ENCODE measurements around the gene ENGASE.
"Not testable (repeated sequence)": the region's sequence is repeated elsewhere in the genome, so short reads cannot be mapped to it uniquely, and the experiment has no call there.

ENGASE gene

GRCh38 chr17:79057737-79058385 is 16.8 kb upstream of the ENGASE start:
- no peak overlapping the region for H3K27ac ChIP-seq (ENCODE audit: low read length)
- no peak overlapping the region for H3K4me3 ChIP-seq (ENCODE audit: low read depth in 1 of 2, low read length in 2 of 2)
- H3K9me3 ChIP-seq (ENCODE audit: control insufficient read depth in 1 of 2, low read length in 2 of 2), result no peaks in the 10 kb centered on the region
- H3K36me3 ChIP-seq (ENCODE audit: control insufficient read depth in 1 of 2, insufficient read depth in 2 of 2, low read length in 2 of 2), result no peaks in the 10 kb centered on the region
- H3K27me3 ChIP-seq (ENCODE audit: low read depth, low read length), result no peaks in the 10 kb centered on the region
- H3K4me1 ChIP-seq (ENCODE audit: control insufficient read depth in 1 of 2, insufficient read depth in 2 of 2, low read length in 2 of 2), result no peaks in the 10 kb centered on the region

GRCh38 chr17:79062691-79063090 is 11.9 kb upstream of the ENGASE start:
- no peak overlapping the region for H3K27ac ChIP-seq (ENCODE audit: low read length)
- no peak overlapping the region for H3K4me3 ChIP-seq (ENCODE audit: low read depth in 1 of 2, low read length in 2 of 2)
- H3K4me1 ChIP-seq (ENCODE audit: control insufficient read depth in 1 of 2, insufficient read depth in 2 of 2, low read length in 2 of 2), result no peaks in the 10 kb centered on the region
- H3K9me3 ChIP-seq (ENCODE audit: control insufficient read depth in 1 of 2, low read length in 2 of 2), result no peaks in the 10 kb centered on the region
- H3K27me3 ChIP-seq (ENCODE audit: low read depth, low read length), result no peaks in the 10 kb centered on the region
- H3K36me3 ChIP-seq (ENCODE audit: control insufficient read depth in 1 of 2, insufficient read depth in 2 of 2, low read length in 2 of 2), result no peaks in the 10 kb centered on the region

- no peak overlapping the region for H3K27ac ChIP-seq (ENCODE audit: low read length)
- no peaks in the 10 kb centered on the region for H3K36me3 ChIP-seq (ENCODE audit: control insufficient read depth in 1 of 2, insufficient read depth in 2 of 2, low read length in 2 of 2)
- no peaks in the 10 kb centered on the region for H3K4me1 ChIP-seq (ENCODE audit: control insufficient read depth in 1 of 2, insufficient read depth in 2 of 2, low read length in 2 of 2)
- no peaks in the 10 kb centered on the region for H3K9me3 ChIP-seq (ENCODE audit: control insufficient read depth in 1 of 2, low read length in 2 of 2)
- no peaks in the 10 kb centered on the region for H3K27me3 ChIP-seq (ENCODE audit: low read depth, low read length)
- H3K4me3 ChIP-seq (ENCODE audit: low read depth in 1 of 2, low read length in 2 of 2), result no peak overlapping the region
These were observed 10.6 kb upstream of the ENGASE start for GRCh38 chr17:79064026-79064425.

GRCh38 chr17:79065105-79065670 is 9.4 kb upstream of the ENGASE start:
- H3K4me1 ChIP-seq (ENCODE audit: control insufficient read depth in 1 of 2, insufficient read depth in 2 of 2, low read length in 2 of 2), result no peaks in the 10 kb centered on the region
- H3K36me3 ChIP-seq (ENCODE audit: control insufficient read depth in 1 of 2, insufficient read depth in 2 of 2, low read length in 2 of 2), result no peaks in the 10 kb centered on the region
- no peak overlapping the region for H3K27ac ChIP-seq (ENCODE audit: low read length)
- no peaks in the 10 kb centered on the region for H3K9me3 ChIP-seq (ENCODE audit: control insufficient read depth in 1 of 2, low read length in 2 of 2)
- H3K4me3 ChIP-seq (ENCODE audit: low read depth in 1 of 2, low read length in 2 of 2), result no peak overlapping the region
- H3K27me3 ChIP-seq (ENCODE audit: low read depth, low read length), result no peaks in the 10 kb centered on the region

- Histone ChIP-seq H3K36me3 (ENCODE audit: control insufficient read depth in 1 of 2, insufficient read depth in 2 of 2, low read length in 2 of 2) (no peaks in the 10 kb centered on the region), H3K4me1 (ENCODE audit: control insufficient read depth in 1 of 2, insufficient read depth in 2 of 2, low read length in 2 of 2) (no peaks in the 10 kb centered on the region), H3K9me3 (ENCODE audit: control insufficient read depth in 1 of 2, low read length in 2 of 2) (no peaks in the 10 kb centered on the region), H3K27ac (ENCODE audit: low read length) (no peak overlapping the region), H3K27me3 (ENCODE audit: low read depth, low read length) (no peaks in the 10 kb centered on the region), H3K4me3 (ENCODE audit: low read depth in 1 of 2, low read length in 2 of 2) (no peak overlapping the region)
These were observed 7.7 kb upstream of the ENGASE start for GRCh38 chr17:79066963-79067362.

- H3K36me3 ChIP-seq (ENCODE audit: control insufficient read depth in 1 of 2, insufficient read depth in 2 of 2, low read length in 2 of 2), result no peaks in the 10 kb centered on the region
- H3K27ac ChIP-seq (ENCODE audit: low read length), result no peak overlapping the region
- H3K4me1 ChIP-seq (ENCODE audit: control insufficient read depth in 1 of 2, insufficient read depth in 2 of 2, low read length in 2 of 2), result peaks cover under 1 to 5% of the 10 kb centered on the region in 2 donors
- no peaks in the 10 kb centered on the region for H3K27me3 ChIP-seq (ENCODE audit: low read depth, low read length)
- H3K9me3 ChIP-seq (ENCODE audit: control insufficient read depth in 1 of 2, low read length in 2 of 2), result no peaks in the 10 kb centered on the region
- H3K4me3 ChIP-seq (ENCODE audit: low read depth in 1 of 2, low read length in 2 of 2), result no peak overlapping the region
These were observed 4.3 kb upstream of the ENGASE start for GRCh38 chr17:79070266-79070880.

- peaks cover 7 to 11% of the 10 kb centered on the region in 2 donors for H3K4me1 ChIP-seq (ENCODE audit: control insufficient read depth in 1 of 2, insufficient read depth in 2 of 2, low read length in 2 of 2)
- H3K36me3 ChIP-seq (ENCODE audit: control insufficient read depth in 1 of 2, insufficient read depth in 2 of 2, low read length in 2 of 2), result no peaks in the 10 kb centered on the region
- no peaks in the 10 kb centered on the region for H3K27me3 ChIP-seq (ENCODE audit: low read depth, low read length)
- H3K27ac ChIP-seq (ENCODE audit: low read length), result no peak overlapping the region
- H3K4me3 ChIP-seq (ENCODE audit: low read depth in 1 of 2, low read length in 2 of 2), result no peak overlapping the region
- no peaks in the 10 kb centered on the region for H3K9me3 ChIP-seq (ENCODE audit: control insufficient read depth in 1 of 2, low read length in 2 of 2)
These were observed 3.4 kb upstream of the ENGASE start for GRCh38 chr17:79071161-79071740.

- Histone ChIP-seq H3K27me3 (ENCODE audit: low read depth, low read length) (no peaks in the 10 kb centered on the region), H3K9me3 (ENCODE audit: control insufficient read depth in 1 of 2, low read length in 2 of 2) (no peaks in the 10 kb centered on the region), H3K4me3 (ENCODE audit: low read depth in 1 of 2, low read length in 2 of 2) (no peak overlapping the region), H3K4me1 (ENCODE audit: control insufficient read depth in 1 of 2, insufficient read depth in 2 of 2, low read length in 2 of 2) (peaks cover 7 to 11% of the 10 kb centered on the region in 2 donors), H3K27ac (ENCODE audit: low read length) (no peak overlapping the region), H3K36me3 (ENCODE audit: control insufficient read depth in 1 of 2, insufficient read depth in 2 of 2, low read length in 2 of 2) (peaks cover 0 to 5% of the 10 kb centered on the region in 2 donors)
These were observed 2.1 kb upstream of the ENGASE start for GRCh38 chr17:79072544-79072943.

- Histone ChIP-seq H3K9me3 (ENCODE audit: control insufficient read depth in 1 of 2, low read length in 2 of 2) (no peaks in the 10 kb centered on the region), H3K36me3 (ENCODE audit: control insufficient read depth in 1 of 2, insufficient read depth in 2 of 2, low read length in 2 of 2) (peaks cover 0 to 8% of the 10 kb centered on the region in 2 donors), H3K4me1 (ENCODE audit: control insufficient read depth in 1 of 2, insufficient read depth in 2 of 2, low read length in 2 of 2) (peaks cover 7 to 11% of the 10 kb centered on the region in 2 donors), H3K27ac (ENCODE audit: low read length) (peak overlapping the region; percentile 31), H3K27me3 (ENCODE audit: low read depth, low read length) (no peaks in the 10 kb centered on the region), H3K4me3 (ENCODE audit: low read depth in 1 of 2, low read length in 2 of 2) (no peak overlapping the region)
These were observed 1.5 kb upstream of the ENGASE start for GRCh38 chr17:79073016-79073705.

GRCh38 chr17:79073706-79074088 is 927 bp upstream of the ENGASE start:
- Histone ChIP-seq H3K27ac (ENCODE audit: low read length) (no peak overlapping the region), H3K36me3 (ENCODE audit: control insufficient read depth in 1 of 2, insufficient read depth in 2 of 2, low read length in 2 of 2) (peaks cover 2 to 12% of the 10 kb centered on the region in 2 donors), H3K27me3 (ENCODE audit: low read depth, low read length) (no peaks in the 10 kb centered on the region), H3K4me1 (ENCODE audit: control insufficient read depth in 1 of 2, insufficient read depth in 2 of 2, low read length in 2 of 2) (peaks cover 7 to 11% of the 10 kb centered on the region in 2 donors), H3K4me3 (ENCODE audit: low read depth in 1 of 2, low read length in 2 of 2) (no peak overlapping the region), H3K9me3 (ENCODE audit: control insufficient read depth in 1 of 2, low read length in 2 of 2) (no peaks in the 10 kb centered on the region)

- Histone ChIP-seq H3K4me1 (ENCODE audit: control insufficient read depth in 1 of 2, insufficient read depth in 2 of 2, low read length in 2 of 2) (peaks cover 7 to 11% of the 10 kb centered on the region in 2 donors), H3K36me3 (ENCODE audit: control insufficient read depth in 1 of 2, insufficient read depth in 2 of 2, low read length in 2 of 2) (peaks cover 7 to 17% of the 10 kb centered on the region in 2 donors), H3K4me3 (ENCODE audit: low read depth in 1 of 2, low read length in 2 of 2) (peak overlapping the region; percentile 30 to 83)
- not testable (repeated sequence) for H3K27ac ChIP-seq (ENCODE audit: low read length); H3K27me3 ChIP-seq (ENCODE audit: low read depth, low read length); H3K9me3 ChIP-seq (ENCODE audit: control insufficient read depth in 1 of 2, low read length in 2 of 2)
These were observed 439 bp upstream of the ENGASE start for GRCh38 chr17:79074121-79074648.

Measured in muscle layer of duodenum (tissue), 2 donors.